SK-N-SH treated with all-trans-retinoic acid at 6 μM for 48 hours (cell line): Measurements from ENCODE around the gene BAZ1A.

Experiments used
- CREB5 ChIP-seq: fragments of 250-450 bp; sonication (Bioruptor Pico); IDR thresholded peaks from 2 replicates; pipeline ENCODE4 v1.5.1; 2020; ENCODE audit warnings: low read depth, mild to moderate bottlenecking, moderate library complexity
- GLIS3 ChIP-seq: fragments of 250-450 bp; sonication (Bioruptor Pico); IDR thresholded peaks from 2 replicates; pipeline ENCODE4 v1.5.0; 2020; ENCODE audit warnings: mild to moderate bottlenecking, moderate library complexity
- ZFP3 ChIP-seq: fragments of 250-450 bp; sonication (Bioruptor Pico); IDR thresholded peaks from 2 replicates; pipeline ENCODE4 v1.5.0; 2020; ENCODE audit warnings: mild to moderate bottlenecking, moderate library complexity

- no peak for TF ChIP-seq CREB5
- TF ChIP-seq ZFP3, result no peak
- TF ChIP-seq GLIS3 (CRISPR knock-in tag), result no peak
These were observed 160.6 kb downstream of the BAZ1A start, which contains the start of gene CFL2 for GRCh38 chr14:34714320-34715126.
